ENCODE results near the gene HMX1.

The HMX1 gene

DNA sequence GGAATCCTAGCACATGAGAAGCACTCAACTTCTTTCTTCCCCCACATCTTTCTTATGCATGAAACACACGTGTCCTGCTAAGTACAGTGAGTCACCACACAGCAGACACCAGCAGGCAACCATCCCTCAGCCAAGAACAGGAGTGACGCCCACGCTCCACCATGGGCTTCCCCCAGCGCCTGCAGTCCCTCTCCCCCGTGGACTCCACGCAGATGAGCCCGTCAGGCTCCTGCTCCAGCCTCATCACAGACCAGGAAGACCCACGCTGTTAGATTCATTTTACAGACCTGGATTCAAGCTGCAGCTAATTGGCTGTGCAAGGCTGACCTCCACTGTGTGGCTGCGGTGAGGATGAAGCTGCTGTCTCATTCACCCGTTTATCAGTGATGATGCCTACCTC is 16.7 kb downstream of the HMX1 start:
- no peak for DNase-seq

DNA sequence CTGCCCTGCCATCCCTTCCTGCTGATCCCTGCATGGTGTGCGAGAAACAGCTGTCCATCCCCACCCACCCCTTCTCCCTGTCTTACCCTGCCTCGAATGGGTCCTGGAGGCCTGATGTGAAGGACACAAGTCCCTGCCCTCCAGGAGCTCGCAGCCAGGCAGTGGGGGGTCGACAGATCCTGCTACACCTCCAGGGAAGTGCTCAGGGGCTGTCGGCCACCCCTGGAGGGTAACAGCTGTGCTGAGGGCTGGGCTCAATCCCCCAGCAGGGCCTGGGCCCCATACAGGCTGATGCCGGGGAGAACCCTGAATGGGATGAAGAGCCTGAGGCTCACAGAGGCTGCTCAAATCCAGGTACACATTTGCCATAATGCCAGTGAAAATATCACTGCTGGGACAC is 17.6 kb downstream of the HMX1 start:
- DNase-seq: no peak

DNA sequence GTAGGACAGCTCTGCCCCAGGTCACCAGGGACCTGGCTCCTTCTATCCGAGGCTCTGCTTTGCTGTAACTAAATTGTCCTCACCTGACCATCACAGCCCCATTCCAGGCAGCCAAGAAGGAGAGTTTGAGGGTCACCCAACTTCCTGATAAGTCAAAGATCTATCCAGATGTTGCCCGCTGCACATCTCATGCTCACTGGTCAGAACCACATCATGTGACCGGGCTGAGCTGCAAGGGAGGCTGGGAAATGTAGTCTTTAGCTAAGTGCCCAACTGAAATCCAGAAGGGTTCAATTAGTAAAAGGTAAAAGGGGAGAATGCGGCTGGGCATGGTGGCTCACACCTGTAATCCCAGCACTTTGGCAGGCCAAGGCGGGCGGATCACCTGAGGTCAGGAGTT is 18.4 kb downstream of the HMX1 start:
- no peak for DNase-seq

DNA sequence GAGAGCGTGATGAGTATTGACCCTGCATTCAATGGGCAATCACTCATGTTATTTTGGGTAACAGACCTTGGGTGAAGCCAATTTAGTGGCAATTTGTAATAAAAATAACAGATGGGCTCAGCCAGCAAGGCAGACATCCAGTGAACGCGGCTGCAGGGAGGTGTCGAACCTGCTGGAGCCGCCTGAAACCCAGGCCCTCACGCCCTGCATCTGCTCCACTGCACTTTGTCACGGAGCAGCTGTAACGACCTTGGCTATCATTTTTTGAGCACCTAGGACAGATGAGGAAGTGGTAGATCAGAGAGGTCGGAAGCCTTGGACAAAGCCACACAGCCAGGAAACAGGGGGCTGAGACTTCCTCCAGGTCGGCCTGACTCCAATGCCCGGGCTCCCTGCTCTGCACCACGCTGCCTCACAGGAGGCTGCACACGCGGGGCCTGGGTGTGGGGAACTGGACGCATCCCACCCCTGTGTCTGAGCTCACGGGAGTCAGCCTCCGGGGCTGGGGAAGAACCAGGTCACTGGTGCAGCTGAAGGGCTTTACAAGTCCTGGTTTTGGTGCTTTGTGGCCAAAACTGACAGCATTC is 19.4 kb downstream of the HMX1 start:
- DNase-seq: no peak

DNA sequence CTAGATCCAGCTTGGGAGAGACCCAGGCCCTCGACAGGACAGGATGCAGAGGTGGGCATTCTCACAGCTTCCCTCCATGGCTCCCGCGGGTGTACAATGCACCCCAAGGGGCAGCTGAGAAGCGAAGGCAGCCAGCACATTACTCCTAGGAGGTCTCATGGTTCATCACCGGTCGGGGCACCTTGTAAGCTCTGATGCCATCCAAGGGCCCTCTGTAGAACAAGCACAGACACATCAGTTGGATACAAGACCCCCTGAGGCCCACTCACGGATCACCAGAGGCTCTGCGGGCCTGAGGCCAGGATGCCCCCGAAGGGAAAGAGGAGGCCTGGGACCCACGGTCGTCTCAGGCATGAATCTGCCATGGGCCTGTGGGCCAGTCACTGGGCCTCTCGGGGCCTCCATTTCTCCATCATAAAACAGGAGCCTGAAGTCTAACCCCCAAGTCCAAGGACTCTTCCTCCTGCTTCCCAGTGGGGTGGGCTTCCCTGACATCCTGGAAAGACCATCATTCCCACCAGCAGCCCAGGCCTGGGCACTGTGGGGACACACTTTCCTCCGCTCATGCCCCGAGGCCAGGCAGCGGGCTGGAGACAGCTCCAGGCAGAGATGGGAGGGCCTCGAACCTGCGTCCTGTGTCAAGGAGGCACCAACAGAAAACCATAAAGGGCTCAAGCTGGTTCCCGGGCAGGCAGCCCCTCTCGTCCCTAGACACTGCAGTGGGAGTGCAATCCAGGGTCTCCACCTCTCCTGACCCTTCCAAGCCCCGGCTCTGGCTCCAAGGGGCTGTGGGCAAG is 20.1 kb downstream of the HMX1 start:
- no peak for DNase-seq

DNA sequence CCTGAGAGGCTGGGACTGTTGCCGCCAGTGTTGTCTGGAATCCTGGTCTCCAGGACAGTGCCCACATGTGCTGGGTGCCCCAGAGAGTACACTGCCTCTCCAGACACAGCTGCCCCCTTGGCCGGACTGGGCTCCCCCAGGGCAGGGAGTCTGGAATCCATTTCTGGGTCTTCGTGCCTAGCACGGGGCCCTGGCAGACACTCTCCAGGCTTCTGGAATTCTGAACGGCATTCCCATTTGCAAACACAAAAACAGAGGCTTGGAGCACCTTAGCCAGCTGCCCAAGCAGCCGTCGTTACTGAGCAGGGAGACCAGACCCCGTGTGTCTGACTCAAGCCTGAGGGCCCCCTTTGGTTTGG is 20.8 kb downstream of the HMX1 start:
- no peak for DNase-seq

DNA sequence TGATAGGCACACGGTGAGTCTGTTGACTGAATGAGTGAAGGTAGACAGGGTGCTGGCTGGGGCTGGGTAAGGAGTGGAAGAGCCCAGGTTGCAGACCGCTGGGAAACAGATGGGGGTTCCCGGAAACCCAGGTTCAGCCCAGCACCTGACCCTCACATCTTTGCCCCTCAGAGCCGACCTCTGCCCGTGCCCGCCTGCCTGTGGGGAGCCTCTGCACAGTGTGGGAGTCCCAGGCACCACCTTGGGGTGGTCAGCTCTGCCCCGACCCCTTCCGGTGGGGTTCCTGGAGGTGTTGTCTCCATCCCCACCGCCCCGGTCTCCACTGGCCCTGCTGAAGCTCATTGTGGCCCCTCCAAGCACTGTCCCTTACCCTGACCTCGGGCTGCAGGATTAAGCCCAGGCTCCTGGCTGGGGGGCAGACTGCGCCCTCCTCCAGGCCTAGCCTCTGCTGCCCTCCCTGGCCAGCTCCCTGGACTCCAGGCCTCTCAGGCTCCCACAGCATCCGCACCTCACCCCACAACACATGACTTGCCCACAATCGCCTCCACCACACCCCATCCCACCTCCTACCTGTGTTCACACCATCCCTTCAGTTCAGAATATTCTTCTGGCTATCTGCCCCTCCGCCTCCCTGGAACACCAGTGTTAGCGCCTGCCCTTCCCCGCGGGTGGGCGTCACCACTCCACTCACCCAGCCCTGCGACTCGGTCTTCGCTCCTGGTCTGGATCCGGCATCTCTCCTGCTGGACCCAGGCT is 21.4 kb downstream of the HMX1 start:
- DNase-seq: no peak

DNA sequence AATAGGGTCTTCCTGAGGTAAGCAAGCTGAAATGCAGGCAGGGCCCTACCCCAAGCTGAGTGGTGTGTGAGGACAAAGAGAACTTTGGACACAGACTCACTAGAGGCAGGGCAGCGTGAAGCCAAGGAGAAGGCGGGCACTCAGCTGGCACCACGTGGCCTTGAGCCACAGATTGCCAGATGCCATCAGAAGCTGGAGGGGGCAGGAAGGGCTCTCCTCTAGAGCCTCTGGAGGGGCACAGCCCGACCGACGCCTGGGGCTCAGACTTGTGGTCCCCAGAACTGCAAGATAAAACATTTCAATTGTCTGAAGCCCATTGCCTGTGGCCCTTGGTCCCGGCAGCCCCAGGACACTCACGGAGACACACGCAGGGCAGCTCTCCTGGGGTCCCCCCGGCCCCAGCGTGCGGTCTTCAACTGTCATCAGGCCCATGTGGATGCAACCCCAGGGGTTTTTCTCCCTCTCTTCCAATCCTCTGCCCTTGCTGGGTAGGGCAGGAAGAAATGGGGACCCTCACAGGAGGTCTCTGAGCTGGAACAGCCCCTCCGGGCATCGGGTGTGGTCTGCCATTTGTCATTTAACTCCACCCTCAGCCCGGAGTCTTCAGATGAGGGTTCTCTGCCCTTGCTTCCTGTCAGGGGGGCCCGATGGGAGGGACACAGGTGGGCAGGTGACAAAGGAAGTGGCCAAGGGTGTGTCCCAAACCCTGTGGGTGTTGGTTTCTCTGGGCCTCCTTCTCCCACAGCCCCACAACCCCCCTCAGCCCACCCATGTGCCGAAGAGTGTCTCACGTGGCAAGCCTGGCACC is 22.2 kb downstream of the HMX1 start:
- no peak for DNase-seq

DNA sequence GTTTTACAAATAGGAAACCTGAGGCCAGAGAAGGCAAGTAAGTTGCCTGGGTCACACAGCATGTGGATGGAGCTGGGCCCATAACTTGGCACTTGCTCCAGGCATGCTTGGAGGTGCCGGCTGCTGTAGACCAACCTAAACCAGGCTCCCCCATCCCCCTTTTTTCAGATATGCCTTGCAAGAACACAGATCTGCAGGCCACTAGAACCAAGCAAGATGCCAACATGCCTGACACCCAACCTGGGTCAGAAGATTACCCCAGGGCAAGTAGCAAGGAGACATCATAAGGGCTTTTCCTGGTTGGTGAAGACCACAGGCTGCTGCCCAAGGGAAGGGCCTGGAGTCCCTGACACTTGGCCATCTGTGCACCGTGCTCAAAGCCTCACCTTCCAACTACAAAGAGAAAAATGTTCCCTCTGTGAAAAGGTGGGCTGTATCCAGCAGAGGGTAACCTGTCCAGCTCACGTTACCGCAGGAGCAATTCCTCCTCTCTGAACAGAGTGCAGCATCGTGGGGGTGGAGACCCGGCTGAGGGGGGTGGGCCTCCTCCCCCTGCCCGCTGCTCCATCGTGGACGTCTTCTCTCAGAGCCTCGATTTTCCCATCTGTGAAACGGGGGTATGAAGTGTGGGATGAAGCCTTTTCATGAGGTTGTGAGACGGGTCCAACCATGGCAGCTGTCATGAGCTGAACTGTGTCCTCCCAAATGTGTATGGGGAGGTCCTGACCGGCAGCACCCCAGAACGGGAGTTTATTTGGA is 23.0 kb downstream of the HMX1 start:
- no peak for DNase-seq

DNA sequence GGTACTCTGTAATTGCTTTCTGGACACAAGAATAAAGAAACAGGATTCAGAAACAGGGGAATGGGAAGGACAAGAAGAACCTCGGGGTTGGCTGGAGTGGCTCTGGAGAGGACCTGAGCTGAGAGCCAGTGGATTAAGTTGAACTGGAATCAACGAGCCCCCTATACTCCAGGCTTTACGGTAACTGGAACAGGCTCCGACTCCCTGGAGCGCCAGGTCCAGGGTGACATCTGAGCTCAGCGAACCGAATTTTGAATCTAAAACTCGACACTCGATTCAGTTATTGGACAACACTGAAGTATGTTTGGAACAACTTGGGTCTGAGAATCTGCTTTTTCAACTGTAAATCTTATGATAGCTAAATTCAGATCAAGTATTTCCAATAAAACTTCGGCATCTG is 23.9 kb downstream of the HMX1 start:
- DNase-seq: no peak

DNA sequence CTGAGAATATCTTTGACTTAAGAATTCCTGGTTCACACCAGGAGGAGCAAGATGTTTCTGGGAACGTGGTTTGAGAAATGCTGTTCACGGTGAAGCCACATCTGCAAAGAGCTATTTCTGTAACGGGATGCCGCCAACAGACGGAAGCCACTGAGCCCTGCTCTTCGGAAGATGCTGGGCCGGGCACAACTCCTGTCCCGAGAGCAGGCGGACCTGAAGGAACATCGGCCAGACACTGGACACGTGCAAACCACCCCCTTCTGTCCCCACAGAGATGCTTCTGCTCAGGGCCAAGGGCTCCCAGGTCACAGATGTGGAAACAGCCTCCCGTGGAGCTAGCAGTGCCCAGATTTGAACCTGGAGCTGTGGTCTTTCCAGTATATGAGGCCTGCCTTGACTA is 24.3 kb downstream of the HMX1 start:
- DNase-seq: no peak

DNA sequence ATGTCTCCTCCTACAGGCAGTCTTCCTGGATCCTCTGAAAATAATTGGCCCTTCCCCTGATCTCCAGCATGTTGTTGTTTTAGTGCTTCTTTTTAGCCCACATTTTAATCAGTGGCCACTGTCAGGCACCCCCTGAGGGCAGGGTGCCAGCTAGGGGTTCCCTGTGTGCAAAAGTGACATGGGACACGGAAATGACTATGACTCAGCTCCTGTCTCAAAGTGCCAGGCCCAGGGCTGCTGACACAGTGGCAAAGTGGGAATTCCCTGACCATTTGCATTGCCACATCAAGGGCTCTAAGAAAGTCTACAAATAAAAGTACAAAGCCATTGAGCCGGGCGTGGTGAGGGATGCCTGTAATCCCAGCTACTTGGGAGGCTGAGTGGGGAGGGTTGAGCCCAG is 24.8 kb downstream of the HMX1 start:
- no peak for DNase-seq

DNA sequence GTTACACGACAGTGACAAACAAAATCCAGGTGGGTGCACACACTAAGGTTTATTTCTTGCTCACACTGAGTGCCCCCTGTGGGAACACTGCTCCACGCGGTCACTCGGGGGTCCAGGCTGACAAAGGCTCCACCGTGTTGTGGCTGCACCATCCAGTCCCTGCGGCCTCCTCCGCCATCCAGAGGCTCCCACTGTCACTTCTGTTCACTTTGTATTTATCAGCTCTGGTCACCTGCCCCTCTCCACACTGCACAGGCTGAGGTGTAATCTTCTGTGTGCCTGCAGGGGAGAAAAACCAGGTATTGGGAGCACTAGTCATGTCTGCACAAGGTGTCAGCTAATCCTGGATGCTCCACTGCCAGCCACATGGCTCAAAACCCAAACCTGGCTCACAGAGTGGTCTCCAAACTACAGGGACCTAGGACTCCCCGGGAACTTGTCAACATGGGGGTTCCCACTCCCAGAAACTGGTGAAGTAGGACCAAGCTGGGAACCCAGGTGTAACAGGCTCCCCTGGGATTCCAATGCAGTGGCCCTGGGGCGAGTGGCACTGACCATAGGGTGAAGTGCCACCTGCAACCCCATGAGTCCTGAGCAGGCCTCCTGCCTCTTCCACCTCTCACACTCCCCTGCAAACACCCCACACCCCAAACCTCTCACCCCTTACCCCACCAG is 25.5 kb downstream of the HMX1 start:
- DNase-seq: no peak

DNA sequence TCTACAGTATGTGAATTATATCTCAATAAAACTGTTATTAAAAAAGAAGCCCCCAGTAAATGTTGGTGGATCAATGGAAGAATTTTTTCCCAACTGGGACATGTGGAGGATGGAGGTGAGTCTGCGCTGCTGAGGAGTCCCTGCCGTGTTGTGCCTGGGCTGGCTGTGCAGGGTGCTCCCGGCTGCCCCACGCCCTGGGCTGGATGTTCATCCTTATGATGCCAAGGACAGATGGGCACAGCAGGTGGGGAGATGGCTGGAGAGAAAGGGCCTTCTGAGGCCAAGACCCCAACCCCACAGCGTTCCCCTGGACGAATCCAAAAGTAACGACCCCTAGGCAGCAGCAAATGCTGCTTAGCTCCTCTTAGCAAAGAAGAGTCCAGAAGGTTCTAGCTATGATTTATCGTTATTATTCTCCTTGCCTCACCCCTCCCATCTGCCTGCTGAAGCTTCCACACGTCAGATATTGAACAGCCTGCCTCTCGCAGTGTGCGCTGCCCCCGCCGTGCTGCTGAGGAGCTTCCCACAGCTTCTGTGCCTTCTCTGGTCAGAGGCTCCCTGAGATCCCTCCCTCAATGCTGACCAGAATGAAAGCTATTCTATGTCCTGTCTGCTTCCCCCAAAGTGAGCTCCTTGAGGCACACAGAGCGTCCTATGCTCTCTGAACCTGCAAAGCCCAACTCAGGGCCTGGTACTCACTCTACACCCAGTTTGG is 26.5 kb downstream of the HMX1 start:
- no peak for DNase-seq

DNA sequence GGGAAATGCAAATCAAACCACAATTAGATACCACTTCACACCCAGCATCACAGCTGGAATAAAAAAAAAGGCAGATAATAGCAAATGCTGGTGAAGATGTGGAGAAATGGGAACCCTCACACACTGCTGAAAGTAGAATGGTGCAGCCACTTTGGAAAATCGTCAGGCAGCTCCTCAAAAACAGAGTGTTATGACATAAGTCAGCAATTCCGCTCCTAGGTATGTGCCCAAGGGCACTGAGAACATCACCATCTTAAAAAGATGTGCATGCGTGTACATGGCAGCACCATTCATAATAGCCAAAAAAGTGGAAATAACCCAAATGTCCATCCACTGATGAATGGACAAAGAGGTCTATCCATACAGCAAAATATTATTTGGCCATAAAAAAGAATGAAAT is 28.0 kb downstream of the HMX1 start:
- DNase-seq: no peak

DNA sequence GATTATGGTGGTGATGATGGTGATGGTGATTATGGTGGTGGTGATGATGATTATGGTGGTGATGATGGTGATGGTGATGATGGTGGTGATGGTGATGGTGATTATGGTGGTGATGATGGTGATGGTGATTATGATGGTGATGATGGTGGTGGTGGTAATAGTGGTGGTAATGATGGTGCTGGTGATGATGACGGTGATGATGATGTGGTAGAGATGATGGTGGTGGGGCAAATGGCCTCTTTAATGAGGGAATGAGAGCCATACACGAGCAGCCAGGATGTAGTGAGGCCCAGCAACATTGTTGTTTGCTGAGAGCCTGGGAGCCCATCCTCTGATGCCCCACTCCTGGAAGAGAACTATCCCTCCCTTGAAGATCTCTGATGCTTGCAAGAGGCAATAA is 29.0 kb downstream of the HMX1 start:
- no peak for DNase-seq

DNA sequence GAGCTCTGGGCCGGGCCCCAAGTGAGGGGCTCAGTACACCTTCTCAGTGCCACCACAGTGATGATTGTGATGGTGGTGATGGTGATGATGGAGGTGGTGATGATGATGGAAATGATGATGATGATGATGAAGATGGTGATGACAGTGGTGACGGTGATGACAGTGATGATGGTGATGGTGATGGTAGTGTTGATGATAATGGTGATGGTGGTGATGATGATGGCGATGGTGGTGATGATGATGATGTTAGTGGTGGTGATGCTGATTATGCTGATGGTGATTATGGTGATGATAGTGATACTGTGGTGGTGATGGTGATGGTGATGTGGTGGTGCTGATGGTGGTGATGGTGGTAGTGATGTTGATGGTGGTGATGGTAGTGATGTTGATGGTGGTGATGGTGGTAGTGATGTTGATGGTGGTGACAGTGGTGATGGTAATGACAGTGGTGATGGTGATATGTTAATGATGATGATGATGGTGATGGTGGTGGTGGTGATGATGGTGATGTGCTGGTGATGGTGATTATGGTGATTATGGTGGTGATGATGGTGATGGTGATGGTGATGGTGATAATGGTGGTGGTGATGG is 29.9 kb downstream of the HMX1 start:
- no peak for DNase-seq

DNA sequence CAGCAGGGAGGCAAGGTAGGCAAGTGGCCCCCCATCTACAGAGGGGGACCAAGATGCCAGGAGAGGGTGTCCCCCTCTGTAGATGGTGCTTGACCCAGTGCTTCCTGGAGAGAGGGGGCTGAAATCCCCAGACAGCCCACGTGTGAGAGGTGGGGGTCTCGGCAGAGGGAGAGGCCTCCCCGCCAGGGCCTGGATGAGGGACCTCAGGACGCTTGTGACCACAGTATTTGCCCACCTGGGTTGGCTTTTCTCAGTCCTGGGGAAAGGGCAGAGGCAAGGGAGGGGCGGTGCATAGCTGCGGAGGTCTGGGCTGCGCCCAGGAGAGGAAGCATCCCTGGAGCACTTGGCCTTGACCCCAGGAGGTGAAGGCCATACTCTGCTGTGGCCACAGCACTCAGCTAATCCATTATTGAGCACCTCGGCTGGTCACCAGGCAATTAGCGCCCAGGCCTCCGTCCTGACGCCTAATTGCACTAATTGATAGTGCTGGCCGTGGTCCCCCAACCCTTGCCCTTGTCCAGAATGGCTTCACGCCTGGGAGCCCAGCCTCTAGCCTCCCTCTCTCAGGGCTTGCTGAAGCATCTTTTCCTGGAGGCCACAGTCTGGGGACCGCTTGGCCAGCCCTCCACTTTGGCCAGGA is 30.7 kb downstream of the HMX1 start:
- no peak for DNase-seq

DNA sequence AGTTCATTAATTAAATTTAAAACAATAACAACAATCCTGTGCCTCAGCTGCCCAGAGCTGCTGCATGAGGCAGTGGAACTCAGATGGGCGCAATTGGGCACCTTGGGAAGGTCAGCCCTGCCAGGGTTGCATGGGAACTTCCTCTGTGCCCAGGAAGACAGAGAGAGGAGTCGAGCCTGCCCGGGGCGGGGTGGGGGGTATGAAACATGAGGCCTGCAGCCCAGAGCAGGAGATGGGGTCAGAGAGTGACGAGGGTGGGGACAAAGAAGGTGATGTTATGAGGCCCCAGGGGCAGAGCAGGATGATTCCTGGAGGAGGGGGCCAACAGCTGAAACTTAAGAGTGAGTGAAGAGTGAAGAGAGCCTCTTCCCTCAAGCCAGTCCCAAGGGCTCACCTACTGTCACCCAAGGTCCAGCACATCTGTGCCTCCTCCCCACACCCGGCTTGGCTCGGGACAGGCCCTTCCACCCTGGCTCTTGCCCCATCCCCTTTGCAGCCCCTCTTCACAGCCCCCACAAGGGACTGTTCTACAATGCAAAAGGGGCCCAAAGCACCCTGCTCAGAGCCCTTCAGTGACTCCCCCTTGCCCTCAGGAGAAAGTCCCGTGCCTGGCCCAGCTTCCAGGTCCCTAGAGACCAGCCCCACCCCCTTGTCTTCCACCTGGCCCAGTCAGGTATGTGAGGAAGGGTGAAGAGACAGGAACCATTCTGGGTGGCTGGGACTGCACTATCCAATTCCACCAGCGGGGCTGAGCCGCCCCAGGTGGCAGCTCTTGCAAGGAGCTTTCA is 31.4 kb downstream of the HMX1 start:
- no peak for DNase-seq

Data from activated CD4-positive, alpha-beta T cell treated with anti-CD3 and anti-CD28 coated beads for 48 hours (primary cell).